Ascending aorta (tissue), 2 donors: ENCODE results near the gene FOXK2. TPM values are rescaled to one million over a fixed set of nuclear protein-coding genes. Genes with fewer than 3 reads are reported as not detected.

Experiments used
- DNase-seq, 2 donors: peaks; one replicate each; pipeline ENCODE4 v3.0.0-alpha.2; 2019; ENCODE audit warnings: low spot score in 2 of 2
- H3K27ac ChIP-seq, 2 donors: fragments of 200-600 bp; sonication (generic); one replicate each; pipeline ENCODE4 v1.5.1; 2016 to 2017; ENCODE audit warnings: mild to moderate bottlenecking in 1 of 2
- H3K27me3 ChIP-seq: fragments of 200-600 bp; sonication (generic); one replicate; pipeline ENCODE4 v1.5.1; 2017
- H3K36me3 ChIP-seq, 2 donors: fragments of 200-600 bp; sonication (generic); one replicate each; pipeline ENCODE4 v1.5.1; 2016
- H3K4me1 ChIP-seq, 2 donors: fragments of 200-600 bp; sonication (generic); one replicate each; pipeline ENCODE4 v1.5.1; 2016 to 2017; ENCODE audit warnings: mild to moderate bottlenecking in 1 of 2
- H3K4me3 ChIP-seq, 2 donors: fragments of 200-600 bp; sonication (generic); one replicate each; pipeline ENCODE4 v1.5.1; 2016 to 2017; ENCODE audit warnings: mild to moderate bottlenecking in 1 of 2
- H3K9me3 ChIP-seq, 2 donors: fragments of 200-600 bp; sonication (generic); one replicate each; pipeline ENCODE4 v1.5.1; 2016
- CTCF ChIP-seq, 3 experiments: fragments of 200-600 bp in 2 of 3; fragments of 450-650 bp in 1 of 3; sonication (generic) in 2 of 3; IDR thresholded peaks; one replicate each; pipeline ENCODE4 v1.5.1; 2016 to 2019; ENCODE audit warnings: antibody characterized with exemption in 3 of 3, mild to moderate bottlenecking in 1 of 3, moderate library complexity in 1 of 3
- intact Hi-C: fragments of 100-400 bp; cut with DNase I; formaldehyde crosslinking; loops from one replicate; pipeline ENCODE4 v1.15.1; 2023
- total RNA-seq: library from RNA; depleted of rRNA; stranded (reverse); fragments of >200 nt; gene quantifications from one replicate; pipeline ENCODE4 v1.1.0, GENCODE V29; 2016

The FOXK2 gene
- total RNA-seq, 1 donor from 2014 or later, result 131 TPM

GRCh38 chr17:82592767-82593589, 73.4 kb downstream of the FOXK2 start:
- Histone ChIP-seq H3K36me3 (peaks cover 16 to 17% of the 10 kb centered on the region in 2 donors), H3K27me3 (no peaks in the 10 kb centered on the region), H3K9me3 (no peaks in the 10 kb centered on the region), H3K4me3 (peak overlapping the region; percentile 77 to 79), H3K4me1 (peaks cover 5 to 32% of the 10 kb centered on the region in 2 donors), H3K27ac (peak overlapping the region; percentile 89 to 94)
- DNase-seq, result peak; percentile 63 to 91
- no peak for TF ChIP-seq CTCF (IDR thresholded peaks at IDR 0.05)
- intact Hi-C loops, result loop anchor here (2.0 to 5.0 kb wide), 2 partner anchors 56 to 71 kb away; partner anchors contain the start of gene WDR45B

GRCh38 chr17:82593590-82594087, 74.1 kb downstream of the FOXK2 start:
- no peaks in the 10 kb centered on the region for H3K27me3 ChIP-seq
- H3K4me3 ChIP-seq, result peak overlapping the region; percentile 77 to 79
- H3K36me3 ChIP-seq, result peaks cover 15 to 17% of the 10 kb centered on the region in 2 donors
- intact Hi-C loops, result loop anchor here (2.0 to 5.0 kb wide), 2 partner anchors 55 to 71 kb away; partner anchors contain the start of gene WDR45B
- no peaks in the 10 kb centered on the region for H3K9me3 ChIP-seq
- no peak for TF ChIP-seq CTCF (IDR thresholded peaks at IDR 0.05)
- no peak for DNase-seq
- peaks cover 5 to 32% of the 10 kb centered on the region in 2 donors for H3K4me1 ChIP-seq
- H3K27ac ChIP-seq, result peak overlapping the region; percentile 89 to 94

GRCh38 chr17:82594571-82594970, 75.0 kb downstream of the FOXK2 start:
- TF ChIP-seq CTCF (IDR thresholded peaks at IDR 0.05), result no peak
- intact Hi-C loops, result loop anchor here (5.0 kb wide), 1 partner anchor 72 kb away; no protein-coding TSS in a partner anchor
- no peak for DNase-seq
- peaks cover 5 to 32% of the 10 kb centered on the region in 2 donors for H3K4me1 ChIP-seq
- no peak overlapping the region for H3K4me3 ChIP-seq
- H3K27ac ChIP-seq, result no peak overlapping the region
- H3K27me3 ChIP-seq, result no peaks in the 10 kb centered on the region
- H3K36me3 ChIP-seq, result peaks cover 15 to 21% of the 10 kb centered on the region in 2 donors
- no peaks in the 10 kb centered on the region for H3K9me3 ChIP-seq

- peaks cover 15 to 35% of the 10 kb centered on the region in 2 donors for H3K36me3 ChIP-seq
- intact Hi-C loops, result no loop called here
Observed at GRCh38 chr17:82595893-82596292, 76.4 kb downstream of the FOXK2 start.

GRCh38 chr17:82596296-82596695, 76.8 kb downstream of the FOXK2 start:
- no peak for DNase-seq
- Histone ChIP-seq H3K36me3 (peaks cover 15 to 39% of the 10 kb centered on the region in 2 donors), H3K27me3 (no peaks in the 10 kb centered on the region), H3K27ac (no peak overlapping the region), H3K9me3 (no peaks in the 10 kb centered on the region), H3K4me3 (no peak overlapping the region), H3K4me1 (peaks cover 5 to 30% of the 10 kb centered on the region in 2 donors)
- no peak for TF ChIP-seq CTCF (IDR thresholded peaks at IDR 0.05)
- intact Hi-C loops, result no loop called here

More at GRCh38 chr17:82595893-82596292, 76.4 kb downstream of the FOXK2 start:
- no peak for TF ChIP-seq CTCF (IDR thresholded peaks at IDR 0.05)
- no peaks in the 10 kb centered on the region for H3K9me3 ChIP-seq
- H3K27me3 ChIP-seq, result no peaks in the 10 kb centered on the region
- no peak for DNase-seq
- H3K27ac ChIP-seq, result no peak overlapping the region
- H3K4me3 ChIP-seq, result no peak overlapping the region
- peaks cover 5 to 32% of the 10 kb centered on the region in 2 donors for H3K4me1 ChIP-seq
